ENCODE results near the gene RTBDN. TPM values are rescaled to one million over a fixed set of nuclear protein-coding genes. Genes with fewer than 3 reads are reported as not detected.

Gene RTBDN
- total RNA-seq, 1 donor from 2014 or later = not detected

DNA sequence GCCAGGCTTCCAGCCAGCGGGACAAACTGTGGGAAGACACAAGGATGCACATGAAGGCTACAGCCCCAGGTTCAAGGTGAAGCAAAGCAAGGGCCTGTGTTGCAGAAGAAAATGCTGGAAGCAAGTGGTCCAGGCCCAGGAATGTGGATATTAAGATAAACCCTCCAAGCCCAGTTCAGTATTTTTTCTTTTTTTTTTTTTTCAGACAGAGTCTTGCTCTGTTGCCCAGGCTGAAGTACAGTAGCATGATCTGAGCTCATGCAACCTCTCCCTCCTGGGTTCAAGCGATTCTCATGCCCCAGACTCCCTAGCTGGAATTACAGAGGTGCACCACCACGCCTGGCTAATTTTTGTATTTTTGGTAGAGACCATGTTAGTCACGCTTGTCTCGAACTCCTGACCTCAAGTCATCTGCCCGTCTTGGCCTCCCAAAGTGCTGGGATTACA lies 37.2 kb downstream of the RTBDN start:
- no peak for DNase-seq (ENCODE audit: low spot score)
- intact Hi-C loops (cut with DNase I) = loop anchor here (5.0 to 10.0 kb wide), 3 partner anchors 35 to 1048 kb away; partner anchors contain the start of gene TNPO2

DNA sequence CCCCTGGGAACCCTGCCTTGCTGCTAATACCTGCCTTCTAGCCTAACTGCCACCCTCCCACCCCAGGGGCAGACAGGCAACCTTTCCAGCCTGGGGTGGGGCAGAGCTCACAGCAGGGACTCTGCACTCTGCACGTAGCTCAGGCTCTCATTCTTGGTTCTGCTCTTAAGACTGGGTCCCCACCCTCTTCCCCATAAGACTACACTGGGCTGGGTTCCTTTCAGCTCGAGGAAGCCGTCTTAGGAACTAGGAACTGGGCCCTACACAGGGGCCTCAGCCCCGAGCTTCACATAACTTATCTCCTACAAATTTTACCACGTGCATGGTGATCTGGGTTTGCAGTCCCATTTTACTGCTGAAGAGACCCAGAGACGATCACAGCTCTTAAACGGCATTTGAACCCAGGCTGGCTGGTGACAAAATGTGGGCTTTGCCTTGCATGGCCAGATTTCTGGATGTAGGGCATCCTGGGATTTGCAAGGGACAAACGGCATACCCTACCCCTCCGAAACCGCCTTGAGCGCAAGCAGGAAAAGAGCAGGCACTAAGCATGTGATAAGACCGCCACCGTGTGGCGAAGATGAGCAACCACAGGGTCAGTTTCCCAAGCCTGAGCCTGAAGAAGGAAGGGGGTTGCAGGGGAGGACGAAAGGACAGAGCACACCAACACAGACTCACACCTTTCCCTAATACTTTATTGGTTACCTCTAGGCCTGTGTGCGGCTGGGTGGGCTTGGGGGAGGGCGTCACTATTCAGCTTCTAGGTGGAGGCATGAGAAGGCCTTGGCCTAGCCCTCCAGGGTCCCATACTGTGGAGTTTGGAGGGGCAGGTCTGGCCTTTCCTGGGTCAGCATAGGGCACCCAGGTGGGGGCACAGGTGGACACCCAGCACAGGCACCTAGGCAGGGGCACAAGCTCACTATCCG lies 38.0 kb downstream of the RTBDN start:
- DNase-seq (ENCODE audit: low spot score) = peak; percentile 94
- intact Hi-C loops (cut with DNase I) = loop anchor here (5.0 to 10.0 kb wide), 3 partner anchors 34 to 1048 kb away; partner anchors contain the start of gene TNPO2

GRCh38 chr19:12794971-12795381 lies 39.4 kb downstream of the RTBDN start:
- intact Hi-C loops (cut with DNase I) = loop anchor here (1.0 to 10.0 kb wide), 5 partner anchors 17 to 1050 kb away; partner anchors contain the start of genes IER2, STX10 and TNPO2
- DNase-seq (ENCODE audit: low spot score) = no peak

GRCh38 chr19:12794196-12794941 lies 40.0 kb downstream of the RTBDN start:
- intact Hi-C loops (cut with DNase I) = loop anchor here (1.0 to 10.0 kb wide), 3 partner anchors 16 to 1050 kb away; partner anchors contain the start of genes IER2 and STX10
- DNase-seq (ENCODE audit: low spot score) = no peak

DNA sequence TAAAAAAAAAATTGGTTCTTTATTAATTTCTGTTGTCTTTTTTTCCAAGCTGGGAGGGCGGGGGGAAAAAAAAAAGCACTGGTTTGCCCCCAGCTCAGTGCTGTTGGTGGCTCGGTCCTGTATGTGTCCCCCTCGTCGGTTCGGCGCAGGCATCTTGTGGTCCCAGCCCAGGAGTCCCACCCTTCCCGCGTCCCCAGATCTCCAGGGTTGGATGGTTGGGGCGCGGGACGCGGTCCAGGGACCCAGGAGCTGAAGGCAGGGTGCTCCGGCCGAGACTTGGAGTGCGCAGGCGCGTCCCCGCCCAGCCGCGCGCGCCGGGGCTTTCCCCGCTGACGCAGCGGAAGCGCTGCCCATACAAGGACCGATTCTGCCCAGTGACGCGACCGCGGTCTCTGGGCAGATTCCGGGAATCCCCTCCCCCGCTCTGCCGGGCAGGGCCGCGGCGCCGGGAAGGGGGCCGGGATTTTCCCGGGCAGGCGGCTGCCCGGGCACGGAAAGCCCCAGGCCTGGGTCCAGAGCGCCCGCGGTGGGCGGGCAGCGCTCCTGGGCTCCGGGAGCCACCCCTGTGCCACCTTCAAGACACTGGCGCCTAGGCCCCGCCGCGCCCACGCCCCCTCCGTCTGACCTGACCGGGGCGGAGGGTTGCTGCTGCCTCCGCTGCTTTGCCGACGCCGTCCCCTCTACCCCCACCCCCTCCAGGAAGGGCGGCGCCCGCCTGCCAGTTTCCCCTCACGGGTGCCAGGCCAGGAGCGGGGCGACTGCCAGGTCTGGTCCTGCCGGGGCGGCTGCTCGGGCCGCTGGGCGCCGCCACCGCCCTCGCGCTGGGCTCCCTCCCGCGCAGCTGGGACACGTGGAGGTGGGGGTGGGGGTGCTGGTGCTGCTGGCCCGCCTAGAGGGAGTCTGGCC lies 40.8 kb downstream of the RTBDN start:
- peak; percentile 96 for DNase-seq (ENCODE audit: low spot score)
- intact Hi-C loops (cut with DNase I) = loop anchor here (1.0 to 10.0 kb wide), 3 partner anchors 15 to 1051 kb away; partner anchors contain the start of genes IER2 and STX10

DNA sequence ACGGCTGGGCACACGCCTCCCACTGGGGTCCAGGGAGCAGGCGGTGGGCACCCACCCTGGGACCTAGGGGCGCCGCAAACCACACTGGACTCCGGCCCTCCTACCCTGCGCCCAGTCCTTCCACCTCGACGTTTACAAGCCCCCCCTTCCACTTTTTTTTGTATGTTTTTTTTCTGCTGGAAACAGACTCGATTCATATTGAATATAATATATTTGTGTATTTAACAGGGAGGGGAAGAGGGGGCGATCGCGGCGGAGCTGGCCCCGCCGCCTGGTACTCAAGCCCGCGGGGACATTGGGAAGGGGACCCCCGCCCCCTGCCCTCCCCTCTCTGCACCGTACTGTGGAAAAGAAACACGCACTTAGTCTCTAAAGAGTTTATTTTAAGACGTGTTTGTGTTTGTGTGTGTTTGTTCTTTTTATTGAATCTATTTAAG lies 41.5 kb downstream of the RTBDN start:
- DNase-seq (ENCODE audit: low spot score) = no peak
- intact Hi-C loops (cut with DNase I) = loop anchor here (5.0 to 10.0 kb wide), 2 partner anchors 359 to 1052 kb away; partner anchors contain the start of genes IER2 and STX10

GRCh38 chr19:12792051-12792852 lies 42.1 kb downstream of the RTBDN start:
- intact Hi-C loops (cut with DNase I) = loop anchor here (5.0 to 10.0 kb wide), 2 partner anchors 360 to 1053 kb away; partner anchors contain the start of genes IER2 and STX10
- peak; percentile 87 for DNase-seq (ENCODE audit: low spot score)

DNA sequence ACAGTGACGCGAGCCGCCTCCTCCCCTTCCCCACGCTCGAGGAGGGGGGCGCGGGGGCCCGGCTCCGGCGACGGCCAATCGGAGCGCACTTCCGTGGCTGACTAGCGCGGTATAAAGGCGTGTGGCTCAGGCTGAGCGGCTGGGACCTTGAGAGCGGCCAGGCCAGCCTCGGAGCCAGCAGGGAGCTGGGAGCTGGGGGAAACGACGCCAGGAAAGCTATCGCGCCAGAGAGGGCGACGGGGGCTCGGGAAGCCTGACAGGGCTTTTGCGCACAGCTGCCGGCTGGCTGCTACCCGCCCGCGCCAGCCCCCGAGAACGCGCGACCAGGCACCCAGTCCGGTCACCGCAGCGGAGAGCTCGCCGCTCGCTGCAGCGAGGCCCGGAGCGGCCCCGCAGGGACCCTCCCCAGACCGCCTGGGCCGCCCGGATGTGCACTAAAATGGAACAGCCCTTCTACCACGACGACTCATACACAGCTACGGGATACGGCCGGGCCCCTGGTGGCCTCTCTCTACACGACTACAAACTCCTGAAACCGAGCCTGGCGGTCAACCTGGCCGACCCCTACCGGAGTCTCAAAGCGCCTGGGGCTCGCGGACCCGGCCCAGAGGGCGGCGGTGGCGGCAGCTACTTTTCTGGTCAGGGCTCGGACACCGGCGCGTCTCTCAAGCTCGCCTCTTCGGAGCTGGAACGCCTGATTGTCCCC lies 42.9 kb downstream of the RTBDN start, which contains the start of gene JUNB:
JUNB (plus strand) TSS at position 142 of the 706 bp plus-strand sequence; CDS start at position 428, 286 bp downstream.
- DNase-seq (ENCODE audit: low spot score) = peak; percentile 100
- intact Hi-C loops (cut with DNase I) = loop anchor here (5.0 to 10.0 kb wide), 2 partner anchors 361 to 1053 kb away; partner anchors contain the start of genes IER2 and STX10

GRCh38 chr19:12790628-12791344 lies 43.6 kb downstream of the RTBDN start:
- DNase-seq (ENCODE audit: low spot score) = no peak
- intact Hi-C loops (cut with DNase I) = loop anchor here (5.0 to 10.0 kb wide), 2 partner anchors 362 to 1054 kb away; partner anchors contain the start of genes IER2 and STX10

DNA sequence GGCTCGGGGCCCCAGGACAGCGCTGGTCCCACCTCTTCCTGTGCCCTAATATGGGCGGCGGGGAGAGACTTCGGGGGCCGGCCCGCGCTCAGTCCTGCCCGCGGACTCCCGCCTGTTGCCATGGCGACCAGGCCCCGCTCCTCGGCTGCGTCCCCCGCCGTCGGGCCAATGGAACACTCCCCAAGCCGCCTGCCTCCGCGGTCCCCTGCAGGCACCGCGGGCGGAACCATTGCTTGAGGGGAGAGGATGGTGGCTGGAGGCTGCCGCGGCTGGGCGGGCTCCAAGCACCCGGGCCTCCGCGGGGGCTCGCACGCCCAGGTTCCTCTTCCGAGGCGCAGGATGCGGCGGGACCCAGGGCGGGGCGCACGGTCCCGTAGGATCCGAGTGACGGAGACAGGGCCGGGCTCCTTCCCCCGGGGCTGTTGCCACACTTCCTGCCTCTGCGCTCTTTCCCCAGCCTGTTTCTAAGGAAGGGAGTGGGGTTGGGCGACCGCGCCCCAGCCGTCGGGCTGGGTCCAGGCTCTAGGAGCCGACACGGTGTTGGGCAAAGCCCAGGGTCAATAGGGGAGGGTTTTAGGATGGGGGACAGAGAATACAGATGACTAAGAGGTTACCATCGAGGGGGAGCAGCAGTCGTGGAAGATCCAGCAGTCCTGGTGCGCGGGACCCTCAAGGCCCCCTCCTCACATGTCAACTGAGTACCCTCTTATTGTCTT lies 44.3 kb downstream of the RTBDN start:
- DNase-seq (ENCODE audit: low spot score) = peak; percentile 99
- intact Hi-C loops (cut with DNase I) = loop anchor here (5.0 to 10.0 kb wide), 2 partner anchors 362 to 1055 kb away; partner anchors contain the start of genes IER2 and STX10

GRCh38 chr19:12789098-12789903 lies 45.1 kb downstream of the RTBDN start:
- no peak for DNase-seq (ENCODE audit: low spot score)
- intact Hi-C loops (cut with DNase I) = no loop called here

GRCh38 chr19:12788682-12789097 lies 45.7 kb downstream of the RTBDN start:
- peak; percentile 92 for DNase-seq (ENCODE audit: low spot score)
- intact Hi-C loops (cut with DNase I) = no loop called here

- intact Hi-C loops (cut with DNase I) = no loop called here
- DNase-seq (ENCODE audit: low spot score) = no peak
Observed at GRCh38 chr19:12788042-12788681, 46.2 kb downstream of the RTBDN start.

DNA sequence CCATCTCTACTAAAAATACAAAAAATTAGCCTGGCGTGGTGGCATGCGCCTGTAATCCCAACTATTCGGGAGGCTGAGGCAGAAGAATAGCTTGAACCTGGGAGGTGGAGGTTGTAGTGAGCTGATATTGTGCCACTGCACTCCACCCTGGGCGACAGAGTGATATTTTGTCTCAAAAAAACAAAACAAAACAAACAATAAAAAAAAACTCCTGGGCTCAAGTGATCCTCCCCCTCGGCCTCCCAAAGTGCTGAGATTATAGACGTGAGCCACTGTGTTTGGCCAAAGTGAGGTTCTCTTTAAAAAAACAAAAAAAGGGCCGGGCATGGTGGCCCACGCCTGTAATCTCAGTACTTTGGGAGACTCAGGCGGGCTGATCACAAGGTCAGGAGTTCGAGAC lies 46.9 kb downstream of the RTBDN start:
- DNase-seq (ENCODE audit: low spot score) = no peak
- intact Hi-C loops (cut with DNase I) = no loop called here

All from cardiac septum (tissue), 1 donor.